GM19397 (cell line): ENCODE data around the gene CRLF1.

Experiments used
- ATAC-seq: cut with Tn5 transposase; IDR thresholded peaks from one replicate; pipeline ENCODE4 v1.9.1; 2021; ENCODE audit warnings: mild to moderate bottlenecking, moderate library complexity; ENCODE audit not compliant: unreplicated experiment

CRLF1 gene

DNA sequence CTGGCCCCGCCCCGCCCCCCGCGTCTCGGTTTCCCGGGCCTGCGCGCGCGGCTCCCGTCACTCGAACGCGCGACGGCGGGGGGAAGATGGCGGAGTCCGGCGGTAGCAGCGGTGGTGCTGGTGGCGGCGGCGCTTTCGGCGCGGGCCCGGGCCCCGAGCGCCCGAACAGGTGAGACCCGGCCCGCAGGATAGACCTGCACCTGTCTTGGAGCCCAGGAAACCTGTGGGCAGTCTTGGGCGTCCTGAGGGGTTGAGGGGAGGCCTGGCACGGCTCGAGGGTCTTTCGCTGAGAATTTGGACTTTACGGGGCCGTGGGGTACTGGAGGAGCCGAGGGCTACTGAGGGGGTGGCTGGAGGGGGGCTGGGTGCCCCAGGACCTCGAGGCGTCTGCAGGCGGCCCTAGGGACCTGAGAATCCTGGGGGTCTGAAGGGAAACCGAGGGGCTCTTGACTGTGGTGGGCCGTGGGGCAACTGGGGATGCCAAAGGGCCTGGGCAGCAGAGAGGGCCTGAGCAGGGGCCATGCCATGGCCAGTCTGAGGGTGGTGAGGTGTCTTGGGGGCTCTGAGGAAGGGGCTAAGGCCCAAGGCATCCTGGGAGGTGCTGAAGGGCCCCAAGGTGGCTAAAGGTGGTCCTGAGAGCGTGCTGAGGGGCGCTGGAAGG lies 30.5 kb upstream of the CRLF1 start, which contains the start of gene KLHL26:
Gene KLHL26, plus strand, starts transcription at position 60 of the 661 bp plus-strand sequence. Its CDS starts 27 bp downstream, at position 87.
- ATAC-seq, result no peak

DNA sequence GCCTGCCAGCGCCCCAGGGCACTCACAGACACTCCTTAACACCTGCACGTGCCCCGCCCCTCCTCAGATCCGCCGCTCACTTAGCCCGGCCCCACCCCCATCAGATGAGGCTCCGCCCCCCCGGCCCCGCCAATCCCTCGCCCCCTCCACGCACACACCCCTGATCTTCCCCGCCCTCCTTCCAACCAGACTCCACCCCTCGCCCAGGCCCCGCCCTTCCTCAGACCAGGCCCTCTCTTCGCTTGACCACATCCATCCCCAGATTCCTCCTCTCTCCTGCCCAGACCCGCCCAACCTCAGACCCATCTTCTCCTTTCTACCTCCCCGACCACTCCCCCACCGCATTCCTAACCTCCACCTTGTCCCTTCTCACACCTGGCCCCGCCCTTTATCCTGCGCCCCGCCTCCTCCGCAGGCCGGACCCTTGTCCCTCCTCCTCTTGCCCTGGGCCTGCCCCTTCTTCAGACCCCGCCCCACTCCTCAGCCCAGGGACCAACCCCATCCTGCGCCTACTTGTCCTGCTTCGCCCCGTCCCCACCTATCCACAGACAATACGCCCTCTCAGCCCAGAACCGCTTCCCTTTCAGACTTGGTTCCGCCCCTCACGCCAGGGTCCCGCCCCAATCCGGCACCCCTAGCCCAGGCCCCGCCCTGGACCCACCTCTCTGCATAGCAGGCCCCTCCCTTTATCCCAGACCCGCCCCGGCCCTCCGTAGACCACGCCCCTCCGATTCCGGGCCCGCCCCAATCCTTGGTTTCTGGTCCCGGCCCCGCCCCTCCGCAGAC lies 29.8 kb upstream of the CRLF1 start:
- peak; percentile 86 for ATAC-seq

DNA sequence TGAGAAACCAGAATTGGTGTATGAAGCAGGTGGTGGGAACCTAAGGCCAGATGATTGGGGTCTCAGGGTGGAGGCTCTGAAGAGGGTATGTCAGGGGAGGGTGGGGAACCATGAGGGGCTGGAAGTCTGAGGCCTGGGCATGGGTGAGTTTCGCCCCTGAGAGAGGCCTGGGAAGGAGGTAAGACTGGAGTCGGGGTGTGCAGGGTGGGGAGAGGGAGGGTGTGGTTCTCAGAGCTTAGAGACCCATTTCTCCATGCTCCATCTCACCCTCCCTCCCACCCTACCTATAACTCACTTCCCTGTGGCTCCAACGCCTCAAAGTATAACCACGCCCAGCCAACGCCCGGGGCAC lies 29.2 kb upstream of the CRLF1 start:
- no peak for ATAC-seq

DNA sequence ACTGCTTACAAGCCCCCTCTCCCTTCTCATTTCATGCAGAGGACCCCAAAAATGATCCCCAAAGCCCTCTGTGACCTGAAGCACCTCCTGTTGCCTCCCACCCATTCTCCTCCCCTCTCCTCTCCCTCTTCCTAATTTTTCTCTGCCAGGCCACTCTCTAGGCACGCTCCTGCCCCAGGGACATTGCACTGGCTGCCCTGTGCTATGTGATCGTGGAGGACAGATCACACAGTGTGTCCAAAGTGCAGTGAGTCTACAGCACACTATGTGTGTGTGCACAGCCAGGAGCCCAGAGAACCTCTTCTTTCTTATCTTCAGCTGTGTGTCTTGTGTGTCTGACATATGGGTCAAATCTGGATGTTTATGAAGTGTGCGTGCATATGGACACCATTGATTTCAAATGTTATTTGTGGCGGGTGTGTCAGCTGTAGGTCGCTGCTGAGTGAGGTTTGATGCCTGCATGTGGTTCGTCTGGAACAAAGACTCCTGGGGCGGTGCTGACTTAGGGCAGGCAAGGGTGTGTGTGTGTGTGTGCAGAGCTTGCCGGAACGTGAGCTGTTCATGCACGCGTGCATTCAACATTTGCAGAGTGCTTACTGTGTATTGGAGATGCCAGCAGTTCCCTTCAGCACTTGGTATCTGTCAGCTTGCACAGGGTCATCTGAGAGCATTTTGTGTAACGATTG lies 28.2 kb upstream of the CRLF1 start:
- no peak for ATAC-seq

DNA sequence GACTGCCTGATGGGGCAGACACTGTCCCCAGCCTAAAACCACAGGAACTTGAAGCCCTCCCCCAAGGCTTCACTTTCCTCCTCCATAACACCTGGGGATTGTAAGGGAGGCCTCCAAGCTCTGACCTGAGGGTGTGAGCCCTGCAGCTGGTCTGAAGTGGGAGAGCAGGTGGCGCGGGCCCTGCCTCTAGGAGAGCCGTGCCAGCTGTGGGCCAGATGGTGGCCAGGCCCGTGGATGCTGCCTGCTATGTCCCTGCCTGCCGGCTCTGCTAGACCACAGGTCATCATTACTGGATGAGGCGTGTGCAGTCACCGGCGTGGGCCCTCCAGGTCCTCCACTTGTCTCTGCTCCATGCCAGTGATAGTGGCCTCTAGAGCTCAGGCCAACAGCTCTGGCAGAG lies 26.7 kb upstream of the CRLF1 start:
- no peak for ATAC-seq

DNA sequence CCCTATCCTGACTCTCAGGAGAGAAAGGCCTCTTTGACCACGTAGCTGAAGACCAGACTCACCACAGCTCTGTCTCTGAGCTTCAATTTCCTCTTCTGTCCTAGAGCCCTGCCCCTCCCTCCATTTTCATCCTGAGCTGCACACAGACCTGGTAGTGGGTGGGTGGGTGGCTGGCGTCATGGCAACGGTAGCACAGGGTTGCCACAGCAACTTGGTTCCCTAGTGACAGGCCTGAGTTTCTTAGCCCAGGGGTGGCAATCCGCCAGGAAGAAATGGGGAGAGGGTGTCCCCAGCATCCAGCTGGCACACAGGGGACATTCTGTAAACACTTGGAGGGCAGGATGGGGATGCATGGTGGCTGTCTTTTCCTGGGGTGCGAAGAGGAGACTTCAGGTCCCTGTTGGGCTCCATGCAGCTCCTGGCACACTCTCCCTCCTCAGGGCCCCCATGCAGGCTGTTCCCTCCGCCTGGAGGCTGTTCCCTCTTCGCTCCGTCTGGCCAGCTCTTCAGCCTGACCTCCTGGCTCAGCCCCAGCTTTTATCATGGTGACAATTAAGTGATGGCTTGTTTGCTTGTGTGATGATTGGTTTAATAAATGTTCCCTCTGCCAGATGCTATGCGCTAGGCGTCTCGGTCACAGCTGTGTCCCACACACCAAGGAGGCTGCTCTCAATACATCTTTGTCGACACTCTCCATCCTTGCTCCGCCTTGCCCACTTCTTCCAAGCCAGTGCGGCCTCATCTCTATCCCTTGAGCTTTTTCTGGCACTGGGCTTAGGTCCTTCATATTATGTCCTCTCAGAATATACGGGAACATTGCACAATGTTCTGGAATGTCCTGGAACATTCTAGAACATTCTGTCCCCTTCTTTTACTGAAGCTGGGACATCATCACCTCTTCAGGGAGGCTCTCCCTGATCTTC lies 22.8 kb upstream of the CRLF1 start:
- no peak for ATAC-seq

DNA sequence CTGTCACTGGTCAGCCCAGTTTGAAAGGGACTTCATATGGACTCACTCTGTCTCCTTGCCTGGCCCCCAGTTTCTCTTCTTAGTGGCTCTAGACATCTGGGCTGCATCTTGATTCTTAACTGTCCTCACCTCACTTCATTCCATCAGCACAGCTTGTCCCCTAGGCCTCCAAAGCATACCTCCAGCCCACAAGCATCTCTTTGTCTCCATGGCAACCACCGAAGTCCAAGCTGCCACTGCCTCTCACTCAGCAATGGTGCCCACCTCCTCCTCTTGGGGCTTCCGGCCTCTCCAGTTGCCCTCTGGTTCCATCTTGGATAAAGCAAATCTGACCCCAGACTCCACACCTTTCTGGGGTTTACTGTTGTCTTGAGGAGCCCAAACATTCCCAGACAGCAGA lies 20.3 kb upstream of the CRLF1 start:
- no peak for ATAC-seq

DNA sequence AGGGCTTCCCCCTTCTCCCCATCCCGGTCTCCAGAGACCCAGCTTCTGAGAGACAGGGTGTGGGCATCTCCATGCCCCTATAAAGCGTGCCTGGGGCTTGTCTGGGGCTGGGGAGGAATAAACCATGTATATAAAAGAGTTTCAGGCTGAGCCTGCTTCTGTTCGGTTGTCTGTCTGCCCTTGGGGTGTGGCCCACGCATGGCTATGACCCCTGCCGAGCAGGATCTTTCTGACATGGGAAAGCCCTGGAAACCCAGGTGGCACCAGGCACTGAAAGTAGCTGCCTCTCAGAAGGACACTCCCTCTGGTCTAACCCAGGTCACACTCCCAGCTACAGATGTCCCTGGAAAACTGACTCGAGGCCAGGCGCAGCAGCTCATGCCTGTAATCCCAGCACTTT lies 14.3 kb upstream of the CRLF1 start:
- ATAC-seq, result no peak

DNA sequence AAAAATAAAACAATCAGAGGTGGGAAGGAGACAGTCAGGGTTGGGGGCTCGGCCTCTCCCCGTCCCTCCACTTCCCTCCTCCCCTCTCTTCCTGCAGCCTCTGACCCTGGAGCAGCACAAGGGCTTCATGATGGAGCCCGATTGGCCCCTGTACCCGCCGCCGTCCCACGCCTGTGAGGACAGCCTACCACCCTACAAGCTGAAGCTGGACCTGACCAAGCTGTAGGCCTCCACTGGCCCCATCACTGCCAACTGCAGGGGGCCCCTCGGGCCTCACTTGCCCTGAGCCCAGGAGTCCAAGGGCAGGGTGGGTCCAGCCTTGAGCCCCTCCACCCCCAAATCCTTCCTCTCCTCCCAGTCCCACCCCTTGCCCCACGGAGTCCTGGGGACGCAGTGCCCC lies 13.7 kb upstream of the CRLF1 start:
- ATAC-seq, result no peak

DNA sequence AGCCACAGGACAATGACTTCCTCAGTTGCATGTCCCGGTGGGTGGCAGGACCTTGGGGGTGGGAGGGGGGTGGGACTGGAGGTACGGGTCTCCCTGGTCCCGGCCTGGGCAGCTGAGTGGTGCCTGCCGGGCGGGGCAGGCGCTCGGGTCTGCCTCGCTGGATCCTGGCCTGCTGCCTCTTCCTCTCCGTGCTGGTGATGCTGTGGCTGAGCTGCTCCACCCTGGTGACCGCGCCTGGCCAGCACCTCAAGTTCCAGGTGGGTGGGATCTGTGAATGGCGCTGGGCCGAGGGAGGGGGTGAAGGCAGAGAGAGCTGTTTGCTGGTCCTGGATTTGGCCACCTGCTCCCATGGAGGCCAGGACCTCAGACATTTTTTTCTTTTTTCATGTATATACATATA lies 11.6 kb upstream of the CRLF1 start:
- ATAC-seq, result no peak

DNA sequence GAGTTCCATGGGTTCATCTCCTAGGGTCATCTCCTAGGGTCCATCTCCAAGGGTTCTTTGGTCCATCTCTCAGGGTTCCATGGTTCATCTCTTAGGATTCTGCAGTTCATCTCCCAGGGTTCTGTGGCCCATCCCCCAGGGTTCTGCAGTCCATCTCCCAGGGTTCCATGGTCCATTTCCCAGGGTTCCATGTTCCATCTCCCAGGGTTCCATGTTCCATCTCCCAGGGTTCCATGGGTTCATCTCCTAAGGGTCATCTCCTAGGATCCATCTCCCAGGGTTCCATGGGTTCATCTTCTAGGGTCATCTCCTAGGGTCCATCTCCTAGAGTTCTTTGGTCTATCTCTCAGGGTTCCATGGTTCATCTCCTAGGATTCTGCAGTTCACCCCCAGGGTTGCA lies 11.0 kb upstream of the CRLF1 start:
- ATAC-seq, result no peak

DNA sequence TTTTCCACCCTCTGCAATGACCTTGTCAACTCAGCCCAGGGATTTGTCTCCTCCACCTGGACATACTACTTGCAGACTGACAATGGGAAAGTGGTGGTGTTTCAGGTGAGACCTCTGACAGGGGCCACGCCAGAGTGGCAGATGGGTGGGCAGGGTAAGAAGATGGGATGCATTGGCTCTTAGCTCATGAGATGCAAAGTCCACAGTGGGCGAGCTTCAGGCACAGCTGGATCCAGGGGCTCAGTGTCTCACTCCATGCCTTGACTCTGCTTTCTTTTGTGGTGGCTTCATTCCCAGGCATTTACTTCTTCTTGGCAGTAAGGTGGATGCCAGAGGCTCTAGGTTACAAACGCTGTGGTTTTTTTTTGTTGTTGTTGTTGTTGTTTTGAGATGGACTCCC lies 9.4 kb upstream of the CRLF1 start:
- ATAC-seq, result no peak

DNA sequence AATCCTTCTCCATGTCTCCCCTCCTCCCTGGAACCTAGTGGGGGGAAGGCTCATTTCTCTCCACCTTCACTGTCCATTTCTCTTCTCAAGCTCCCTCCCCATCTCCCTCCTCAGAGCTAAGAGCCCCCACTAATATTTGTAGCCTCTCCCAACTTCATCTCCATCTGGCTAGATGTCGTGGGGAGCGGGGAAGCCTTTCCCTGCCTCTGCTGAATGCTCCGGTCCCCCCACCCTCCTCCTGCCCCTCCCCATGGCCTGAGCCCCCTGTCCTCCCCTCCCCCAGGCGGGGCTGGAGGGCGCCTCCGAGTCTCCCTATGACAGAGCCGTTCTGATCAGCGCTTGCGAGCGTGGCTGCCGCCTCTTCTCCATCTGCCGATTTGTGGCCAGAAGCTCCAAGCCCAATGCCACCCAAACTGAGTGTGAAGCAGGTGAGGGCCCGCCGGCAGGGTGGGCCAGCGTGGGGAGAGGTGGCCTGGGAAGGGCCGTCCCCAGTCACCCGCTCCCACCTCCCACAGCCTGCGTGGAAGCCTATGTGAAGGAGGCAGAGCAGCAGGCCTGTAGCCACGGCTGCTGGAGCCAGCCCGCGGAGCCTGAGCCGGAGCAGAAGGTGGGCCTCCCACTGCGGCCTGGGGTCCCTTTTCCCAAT lies 7.1 kb upstream of the CRLF1 start:
- ATAC-seq, result no peak

DNA sequence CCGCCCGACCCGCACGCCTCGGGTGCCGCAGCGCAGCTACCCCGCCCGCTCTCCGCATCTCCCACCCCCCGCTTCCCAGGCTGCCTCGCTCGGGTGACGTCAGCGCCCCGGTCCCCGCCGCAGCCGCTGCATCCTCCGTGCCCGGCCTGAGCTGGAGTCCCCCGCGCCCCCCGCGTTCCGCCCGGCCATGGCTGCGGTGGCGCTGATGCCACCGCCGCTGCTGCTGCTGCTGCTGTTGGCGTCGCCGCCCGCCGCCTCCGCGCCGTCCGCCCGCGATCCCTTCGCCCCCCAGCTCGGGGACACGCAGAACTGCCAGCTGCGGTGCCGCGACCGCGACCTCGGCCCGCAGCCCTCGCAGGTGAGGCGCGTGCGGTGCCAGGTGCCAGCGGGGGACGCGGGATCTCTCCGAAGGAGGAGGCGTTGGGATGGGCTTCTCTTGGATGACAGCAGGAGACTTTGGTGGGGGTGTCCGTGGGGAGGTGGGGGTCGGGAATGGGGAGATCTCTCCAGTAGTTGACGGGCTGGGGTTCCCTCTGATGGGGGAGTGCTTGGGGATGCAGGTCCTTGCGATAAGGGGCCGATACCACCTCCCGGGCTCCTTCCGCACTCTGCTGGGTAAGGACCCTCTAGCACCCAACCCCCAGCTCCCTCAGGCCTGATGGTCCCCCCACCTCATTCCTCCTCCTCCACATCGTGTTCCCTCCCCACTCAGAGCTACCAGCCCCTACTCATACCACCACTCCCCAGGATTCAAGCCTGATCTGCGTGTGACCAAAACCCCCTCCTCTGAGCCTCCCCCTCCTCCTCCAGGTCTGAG lies 6.4 kb upstream of the CRLF1 start, which contains the start of gene TMEM59L:
Gene TMEM59L, plus strand, starts transcription at position 99 of the 817 bp plus-strand sequence. Its CDS starts 89 bp downstream, at position 188.
- no peak for ATAC-seq

DNA sequence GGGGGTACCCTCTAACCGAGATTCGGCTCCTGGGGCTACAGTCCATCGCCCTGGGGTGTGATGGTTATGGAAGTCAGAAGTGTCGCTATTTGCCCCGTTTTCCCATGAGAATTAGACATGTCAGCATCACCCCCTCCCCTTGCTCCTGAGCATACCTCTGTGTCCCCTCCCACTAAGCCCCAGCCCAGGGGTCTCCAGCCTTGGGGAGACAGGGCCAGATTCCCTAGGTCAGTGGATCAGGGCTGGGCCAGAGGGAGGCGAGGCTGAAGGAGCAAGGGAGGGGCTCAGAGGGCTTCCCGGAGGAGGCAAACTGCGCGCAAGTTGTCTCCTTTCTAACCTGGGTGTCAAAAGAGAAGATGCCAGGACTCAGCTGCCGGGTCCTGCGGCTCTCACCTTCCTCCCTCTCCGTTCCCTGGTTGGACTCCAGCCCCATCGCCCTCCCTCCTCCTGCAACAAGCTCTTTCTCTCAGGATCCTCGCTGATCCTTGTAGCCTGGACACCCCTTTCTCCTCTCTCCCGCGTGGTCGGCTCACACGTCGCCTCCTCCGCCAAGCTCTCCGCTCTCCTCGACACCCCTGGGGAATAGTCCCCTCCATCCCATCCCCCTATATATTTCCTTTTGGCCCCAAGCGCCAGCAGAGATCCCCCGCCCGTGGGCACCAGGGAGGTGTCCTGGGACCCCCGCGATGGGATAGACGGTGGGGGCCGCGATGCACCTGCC lies 5.6 kb upstream of the CRLF1 start:
- no peak for ATAC-seq

DNA sequence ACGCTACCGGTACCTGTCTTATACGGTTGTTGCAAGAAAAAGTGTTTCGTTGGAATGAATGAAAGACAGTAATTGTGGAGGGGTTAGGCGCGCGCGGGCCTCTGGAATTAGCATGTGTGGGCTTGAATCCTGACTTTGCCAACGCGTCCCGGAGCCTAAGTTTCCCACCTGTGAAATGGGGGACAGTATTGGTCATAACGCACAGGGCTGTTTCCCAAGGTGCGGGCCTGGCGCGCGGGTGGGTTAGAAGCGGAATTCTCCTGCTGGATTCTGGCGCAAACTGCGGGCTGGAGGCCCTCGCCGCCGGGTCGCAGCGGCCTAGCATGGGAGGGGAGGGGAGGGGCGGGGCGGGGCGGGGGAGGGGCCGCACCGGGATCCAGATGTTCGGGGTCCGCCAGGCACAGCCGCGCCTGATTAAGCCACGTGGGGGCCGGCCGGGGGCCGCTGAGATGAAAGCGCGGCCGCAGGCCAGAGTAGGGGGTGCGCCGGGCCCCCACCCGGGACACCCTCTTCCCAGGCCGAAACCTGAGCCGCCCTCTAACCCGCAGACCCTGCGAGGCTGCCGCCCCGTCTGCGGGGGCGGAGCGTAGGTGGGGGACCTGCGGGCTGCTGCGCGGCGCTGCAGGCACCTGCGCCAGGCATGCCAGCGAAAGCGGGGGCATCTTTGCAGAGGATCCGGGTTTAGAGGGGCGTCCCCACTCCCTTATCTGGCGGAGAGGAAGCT lies 4.9 kb upstream of the CRLF1 start:
- ATAC-seq, result no peak

DNA sequence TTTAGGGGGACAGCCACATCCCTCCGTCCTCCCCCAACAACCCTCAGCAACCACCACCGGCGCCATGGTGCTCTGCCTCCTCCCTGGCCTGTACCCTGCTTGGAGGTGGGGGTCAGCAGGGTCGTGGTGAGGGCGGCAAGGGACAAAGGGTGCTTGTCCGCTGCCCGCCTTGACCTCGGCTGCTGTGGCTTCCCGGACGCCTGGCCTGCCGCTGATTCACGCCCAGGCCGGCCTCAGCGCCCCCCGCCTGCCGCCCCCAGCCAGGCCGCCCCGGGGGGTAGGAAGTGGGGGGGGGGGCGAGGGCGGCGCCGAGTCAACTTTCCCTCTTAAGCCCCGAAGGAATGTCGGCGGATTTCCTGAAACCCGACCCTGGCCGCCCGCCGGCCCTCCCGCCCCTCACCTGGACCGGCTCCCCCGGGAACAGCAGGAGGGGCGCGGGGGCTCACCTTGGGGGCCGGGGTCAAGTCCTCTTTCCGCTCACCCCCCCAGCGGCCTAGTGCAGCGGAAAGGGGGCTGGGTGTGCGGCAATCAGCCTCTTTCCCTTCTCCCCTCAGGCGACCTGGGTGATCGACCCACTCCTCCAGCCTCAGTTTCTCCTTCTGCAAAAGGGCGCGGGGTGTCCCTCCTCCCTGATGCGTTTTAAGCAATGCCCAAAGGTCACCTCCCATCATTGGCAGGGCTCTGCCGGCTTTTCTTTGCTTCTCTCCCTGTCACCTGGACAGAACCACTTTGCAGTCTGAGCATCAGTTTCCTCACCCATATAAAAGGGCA lies 4.1 kb upstream of the CRLF1 start:
- ATAC-seq, result no peak

DNA sequence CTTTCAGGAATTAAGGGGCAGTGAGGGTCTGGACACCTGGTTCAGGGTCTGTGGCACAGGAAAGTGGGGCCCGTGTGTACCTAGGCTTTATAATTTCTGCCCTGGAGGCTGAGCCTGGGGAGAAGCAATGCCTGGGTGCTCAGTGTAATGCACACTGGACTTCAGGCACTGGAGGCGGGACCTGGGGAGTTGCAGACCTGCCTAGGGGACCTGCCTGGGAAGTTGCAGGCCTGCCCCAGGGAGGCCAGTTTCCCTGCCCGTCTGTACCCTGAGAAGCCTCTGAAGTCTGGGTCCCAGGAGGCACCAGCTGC lies 3.6 kb upstream of the CRLF1 start:
- ATAC-seq, result no peak
